SK-N-SH treated with all-trans-retinoic acid at 6 μM for 48 hours (cell line): ENCODE measurements around the gene DENND2C.

ENCODE experiments used
- ATAC-seq: fragments of 200-7000 bp; cut with Tn5 transposase; 3 replicates; pipeline ENCODE4 v1.9.1; 2020; ENCODE audit warnings: mild to moderate bottlenecking, moderate library complexity
- BACH2 ChIP-seq: fragments of 250-450 bp; sonication (Bioruptor Pico); IDR thresholded peaks from 2 replicates; pipeline ENCODE4 v1.9.0; 2021; ENCODE audit warnings: mild to moderate bottlenecking, borderline replicate concordance
- CREB5 ChIP-seq: fragments of 250-450 bp; sonication (Bioruptor Pico); IDR thresholded peaks from 2 replicates; pipeline ENCODE4 v1.5.1; 2020; ENCODE audit warnings: low read depth, mild to moderate bottlenecking, moderate library complexity
- CSDC2 ChIP-seq: fragments of 250-450 bp; sonication (Bioruptor Pico); IDR thresholded peaks from 2 replicates; pipeline ENCODE4 v1.5.0; 2020; ENCODE audit warnings: mild to moderate bottlenecking, moderate library complexity
- CSRNP3 ChIP-seq: fragments of 250-450 bp; sonication (Bioruptor Pico); IDR thresholded peaks from 2 replicates; pipeline ENCODE4 v1.5.1; 2021; ENCODE audit warnings: mild to moderate bottlenecking, moderate library complexity
- ESRRG ChIP-seq: fragments of 250-450 bp; sonication (Bioruptor Pico); IDR thresholded peaks from 2 replicates; pipeline ENCODE4 v1.6.1; 2021; ENCODE audit warnings: mild to moderate bottlenecking
- GLIS3 ChIP-seq: fragments of 250-450 bp; sonication (Bioruptor Pico); IDR thresholded peaks from 2 replicates; pipeline ENCODE4 v1.5.0; 2020; ENCODE audit warnings: mild to moderate bottlenecking, moderate library complexity
- ISL1 ChIP-seq: fragments of 250-450 bp; sonication (Bioruptor Pico); IDR thresholded peaks from 2 replicates; pipeline ENCODE4 v2.1.2; 2022; ENCODE audit warnings: mild to moderate bottlenecking, moderate library complexity
- OSR1 ChIP-seq: fragments of 250-450 bp; sonication (Bioruptor Pico); IDR thresholded peaks from 2 replicates; pipeline ENCODE4 v1.8.0; 2022; ENCODE audit warnings: moderate library complexity, mild to moderate bottlenecking, inconsistent platforms
- PATZ1 ChIP-seq: fragments of 250-450 bp; sonication (Bioruptor Pico); IDR thresholded peaks from 2 replicates; pipeline ENCODE4 v1.8.0; 2020; ENCODE audit warnings: mild to moderate bottlenecking, moderate library complexity, borderline replicate concordance
- PPARA ChIP-seq: fragments of 250-450 bp; sonication (Bioruptor Pico); IDR thresholded peaks from 2 replicates; pipeline ENCODE4 v1.5.0; 2020; ENCODE audit warnings: mild to moderate bottlenecking, borderline replicate concordance
- RARB ChIP-seq: fragments of 250-450 bp; sonication (Bioruptor Pico); IDR thresholded peaks from 2 replicates; pipeline ENCODE4 v1.8.0; 2021; ENCODE audit warnings: mild to moderate bottlenecking, moderate library complexity
- TCF4 ChIP-seq: fragments of 250-450 bp; sonication (Bioruptor Pico); IDR thresholded peaks from 2 replicates; pipeline ENCODE4 v1.8.0; 2021; ENCODE audit warnings: mild to moderate bottlenecking, moderate library complexity, borderline replicate concordance
- TOX ChIP-seq: fragments of 250-450 bp; sonication (Bioruptor Pico); IDR thresholded peaks from 2 replicates; pipeline ENCODE4 v1.8.0; 2021; ENCODE audit warnings: mild to moderate bottlenecking, moderate library complexity, borderline replicate concordance
- TSHZ2 ChIP-seq: fragments of 250-450 bp; sonication (Bioruptor Pico); IDR thresholded peaks from 2 replicates; pipeline ENCODE4 v1.5.0; 2020; ENCODE audit warnings: mild to moderate bottlenecking, moderate library complexity
- ZC3H10 ChIP-seq: fragments of 250-450 bp; sonication (Bioruptor Pico); IDR thresholded peaks from 2 replicates; pipeline ENCODE4 v1.5.1; 2021; ENCODE audit warnings: mild to moderate bottlenecking, moderate library complexity
- ZFP3 ChIP-seq: fragments of 250-450 bp; sonication (Bioruptor Pico); IDR thresholded peaks from 2 replicates; pipeline ENCODE4 v1.5.0; 2020; ENCODE audit warnings: mild to moderate bottlenecking, moderate library complexity
- ZNF565 ChIP-seq: fragments of 450-650 bp; formaldehyde crosslinking; conservative IDR thresholded peaks from 2 replicates; pipeline ENCODE4 v1.5.0; 2020; ENCODE audit warnings: low read depth, mild to moderate bottlenecking, moderate library complexity
- ZNF70 ChIP-seq: fragments of 450-650 bp; formaldehyde crosslinking; IDR thresholded peaks from 2 replicates; pipeline ENCODE4 v1.5.0; 2020; ENCODE audit warnings: mild to moderate bottlenecking, moderate library complexity
- ZNF8 ChIP-seq: fragments of 450-650 bp; formaldehyde crosslinking; IDR thresholded peaks from 2 replicates; pipeline ENCODE4 v1.5.0; 2020; ENCODE audit warnings: mild to moderate bottlenecking, moderate library complexity

Gene DENND2C

GRCh38 chr1:114595602-114596001, 74.2 kb downstream of the DENND2C start:
- ATAC-seq = no peak
- TF ChIP-seq RARB (CRISPR knock-in tag) = no peak

GRCh38 chr1:114594046-114594445, 75.8 kb downstream of the DENND2C start:
- ATAC-seq = no peak
- TF ChIP-seq ISL1 (CRISPR knock-in tag) (no peak), ZNF70 (CRISPR knock-in tag) (no peak), ESRRG (CRISPR knock-in tag) (no peak), PATZ1 (CRISPR knock-in tag) (no peak), GLIS3 (no peak)
- TF ChIP-seq, all 23 proteins: peak for 0

GRCh38 chr1:114589122-114589521, 80.7 kb downstream of the DENND2C start:
- TF ChIP-seq GLIS3 (no peak), ZNF70 (CRISPR knock-in tag) (no peak), CREB5 (CRISPR knock-in tag) (no peak), PPARA (no peak), CSRNP3 (no peak), OSR1 (CRISPR knock-in tag) (no peak), TCF4 (CRISPR knock-in tag) (no peak), ZFP3 (CRISPR knock-in tag) (no peak), ZC3H10 (CRISPR knock-in tag) (no peak), ESRRG (CRISPR knock-in tag) (no peak)
- no peak for ATAC-seq

GRCh38 chr1:114588196-114588689, 81.6 kb downstream of the DENND2C start:
- no peak for ATAC-seq
- no peak for TF ChIP-seq ZNF70 (CRISPR knock-in tag)
- no peak for TF ChIP-seq TSHZ2 (CRISPR knock-in tag)
- TF ChIP-seq BACH2 (CRISPR knock-in tag) = no peak
- no peak for TF ChIP-seq OSR1 (CRISPR knock-in tag)
- TF ChIP-seq CSDC2 (CRISPR knock-in tag) = no peak
- TF ChIP-seq ZC3H10 (CRISPR knock-in tag) = no peak
- TF ChIP-seq CSRNP3 = no peak
- TF ChIP-seq RARB (CRISPR knock-in tag) = no peak
- TF ChIP-seq ESRRG (CRISPR knock-in tag) = no peak
- no peak for TF ChIP-seq ZNF8 (CRISPR knock-in tag)
- TF ChIP-seq ZFP3 (CRISPR knock-in tag) = no peak
- TF ChIP-seq PPARA = no peak
- TF ChIP-seq TOX (CRISPR knock-in tag) = no peak
- no peak for TF ChIP-seq ZNF565 (CRISPR knock-in tag)
- no peak for TF ChIP-seq CREB5 (CRISPR knock-in tag)
- no peak for TF ChIP-seq GLIS3
